Stimulated activated CD4-positive, alpha-beta T cell treated with anti-CD3 and anti-CD28 coated beads, Interleukin-4, amount 100 ng/mL, for 48 hours (primary cell): ENCODE measurements around the gene MCCC2.
"Not testable (repeated sequence)": the region's sequence is repeated elsewhere in the genome, so short reads cannot be mapped to it uniquely, and the experiment has no call there.

Experiments
- DNase-seq, 2 donors: peaks; one replicate each; pipeline ENCODE4 v3.0.0-alpha.2; 2020; ENCODE audit warnings: low read depth in 2 of 2

The MCCC2 gene

GRCh38 chr5:71597001-71597400, 9.9 kb downstream of the MCCC2 start:
- DNase-seq, result no peak

- DNase-seq, result no peak
Observed at GRCh38 chr5:71600783-71601182, 13.6 kb downstream of the MCCC2 start.

GRCh38 chr5:71601222-71602026, 14.3 kb downstream of the MCCC2 start:
- DNase-seq, result peak; percentile 42 to 62

GRCh38 chr5:71609916-71610315, 22.8 kb downstream of the MCCC2 start:
- DNase-seq, result not testable (repeated sequence)

- DNase-seq, result no peak
Observed at GRCh38 chr5:71615809-71616208, 28.7 kb downstream of the MCCC2 start.

GRCh38 chr5:71620630-71621029, 33.5 kb downstream of the MCCC2 start:
- DNase-seq, result no peak

GRCh38 chr5:71621268-71621667, 34.1 kb downstream of the MCCC2 start:
- DNase-seq, result no peak

- no peak for DNase-seq
Observed at GRCh38 chr5:71621741-71622140, 34.6 kb downstream of the MCCC2 start.

- no peak for DNase-seq
Observed at GRCh38 chr5:71623221-71623794, 36.2 kb downstream of the MCCC2 start.

GRCh38 chr5:71629950-71630349, 42.8 kb downstream of the MCCC2 start:
- DNase-seq, result no peak

GRCh38 chr5:71631070-71631469, 43.9 kb downstream of the MCCC2 start:
- DNase-seq, result no peak

GRCh38 chr5:71632168-71632567, 45.0 kb downstream of the MCCC2 start:
- DNase-seq, result no peak

- DNase-seq, result no peak
Observed at GRCh38 chr5:71633255-71634155, 46.4 kb downstream of the MCCC2 start.

GRCh38 chr5:71637133-71637532, 50.0 kb downstream of the MCCC2 start:
- no peak for DNase-seq

GRCh38 chr5:71640408-71640807, 53.3 kb downstream of the MCCC2 start:
- no peak for DNase-seq

- no peak for DNase-seq
Observed at GRCh38 chr5:71645030-71645429, 57.9 kb downstream of the MCCC2 start.

- not testable (repeated sequence) for DNase-seq
Observed at GRCh38 chr5:71650940-71651339, 63.8 kb downstream of the MCCC2 start.

- peak; percentile 8 to 18 for DNase-seq
Observed at GRCh38 chr5:71651579-71651978, 64.4 kb downstream of the MCCC2 start.

- DNase-seq, result no peak
Observed at GRCh38 chr5:71652349-71652748, 65.2 kb downstream of the MCCC2 start.

- DNase-seq, result no peak
Observed at GRCh38 chr5:71652803-71653543, 65.8 kb downstream of the MCCC2 start.

- DNase-seq, result no peak
Observed at GRCh38 chr5:71658916-71659662, 71.9 kb downstream of the MCCC2 start.
